CD4-positive, alpha-beta T cell treated with Interleukin-15 for 1 hour (primary cell): ENCODE data around the gene SVBP.

Experiments used
- DNase-seq: peaks from one replicate; pipeline ENCODE4 v3.0.0-alpha.2; 2020

SVBP gene

GRCh38 chr1:42797979-42798378, 19.2 kb downstream of the SVBP start:
- DNase-seq: no peak

DNA sequence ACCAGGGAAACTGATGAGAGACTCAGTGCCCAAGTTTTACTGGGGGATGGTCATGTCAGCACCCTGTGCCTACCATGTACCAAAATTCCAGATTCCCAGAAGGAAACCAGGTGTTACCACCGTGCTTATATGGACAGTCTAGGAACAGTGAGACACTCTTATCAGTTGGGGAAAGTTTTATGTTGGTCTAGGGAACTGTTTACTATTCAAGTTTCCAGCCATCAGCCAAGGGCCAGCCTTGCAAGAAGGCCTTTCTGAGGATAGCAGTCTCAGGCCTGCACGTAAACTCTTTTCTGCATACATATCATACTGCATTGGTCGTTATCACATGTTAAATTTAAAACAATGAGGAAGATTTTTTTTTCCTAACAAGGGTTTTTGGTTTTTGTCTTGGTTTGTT, 19.8 kb downstream of the SVBP start:
- no peak for DNase-seq

DNA sequence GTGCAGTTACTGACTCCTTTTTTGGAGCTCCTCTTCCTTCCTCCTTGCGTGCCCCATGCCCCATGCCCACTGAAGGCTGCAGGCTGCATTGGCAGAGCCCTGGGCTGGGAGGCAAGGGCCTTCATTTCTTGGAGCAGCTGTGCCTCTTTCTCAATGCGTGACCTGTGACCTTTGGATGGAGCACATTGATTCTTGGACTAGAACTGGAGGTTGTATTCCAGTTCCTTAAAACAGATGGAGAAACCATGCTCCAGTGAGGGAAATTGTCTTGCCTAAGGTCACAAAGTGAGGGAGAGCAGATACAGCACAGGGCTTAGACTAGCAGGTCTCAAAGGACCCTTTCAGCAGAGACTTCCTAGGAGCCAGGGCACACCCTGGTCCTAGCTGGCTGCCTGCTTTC, 23.4 kb downstream of the SVBP start:
- DNase-seq: no peak

GRCh38 chr1:42788021-42788420, 29.2 kb downstream of the SVBP start:
- no peak for DNase-seq

- DNase-seq: no peak
These were observed 31.1 kb downstream of the SVBP start for GRCh38 chr1:42786097-42786496.

GRCh38 chr1:42784946-42785693, 32.1 kb downstream of the SVBP start, which contains the start of gene TMEM269:
Gene TMEM269 (plus strand): TSS chr1:42784991. CDS start chr1:42789894, 4,903 bp downstream.
- DNase-seq: peak; percentile 20

GRCh38 chr1:42784547-42784945, 32.7 kb downstream of the SVBP start:
- DNase-seq: no peak

- no peak for DNase-seq
These were observed 34.1 kb downstream of the SVBP start for GRCh38 chr1:42783092-42783491.

DNA sequence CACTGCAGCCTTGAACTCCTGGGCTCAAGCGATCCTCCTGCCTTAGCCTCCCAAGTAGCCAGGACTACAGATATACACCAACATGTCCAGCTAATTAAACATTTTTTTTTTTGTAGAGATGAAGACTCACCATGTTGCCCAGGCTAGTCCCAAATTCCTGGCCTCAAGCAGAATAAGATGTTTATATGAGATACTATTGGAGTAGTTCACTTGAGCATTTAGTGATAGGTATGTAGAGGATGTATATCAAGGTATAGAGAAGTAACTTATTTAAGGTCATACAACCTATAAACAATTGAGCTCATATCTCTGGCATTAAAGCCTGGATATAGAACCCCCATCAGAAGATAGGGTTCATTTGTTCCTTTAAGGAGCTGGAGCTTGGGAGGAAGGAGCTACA, 37.0 kb downstream of the SVBP start:
- no peak for DNase-seq

DNA sequence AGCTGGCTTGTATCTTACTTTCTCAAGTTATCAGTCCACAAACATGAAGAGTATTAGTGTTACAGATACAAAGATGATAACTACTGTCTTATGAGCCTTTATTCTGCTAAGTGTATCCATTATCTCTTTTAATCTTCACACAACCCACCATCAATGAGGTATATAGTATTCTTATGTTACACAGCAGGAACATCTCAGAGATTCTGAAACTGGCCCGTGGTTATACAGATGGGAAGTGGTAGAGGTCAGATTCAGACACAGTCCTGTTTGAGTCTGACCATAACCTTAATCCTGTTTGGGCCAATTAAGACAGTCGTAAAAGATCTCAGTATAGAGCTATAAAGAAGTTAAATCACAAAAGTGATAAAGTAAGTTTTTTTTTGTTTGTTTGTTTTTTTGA, 37.5 kb downstream of the SVBP start:
- no peak for DNase-seq

DNA sequence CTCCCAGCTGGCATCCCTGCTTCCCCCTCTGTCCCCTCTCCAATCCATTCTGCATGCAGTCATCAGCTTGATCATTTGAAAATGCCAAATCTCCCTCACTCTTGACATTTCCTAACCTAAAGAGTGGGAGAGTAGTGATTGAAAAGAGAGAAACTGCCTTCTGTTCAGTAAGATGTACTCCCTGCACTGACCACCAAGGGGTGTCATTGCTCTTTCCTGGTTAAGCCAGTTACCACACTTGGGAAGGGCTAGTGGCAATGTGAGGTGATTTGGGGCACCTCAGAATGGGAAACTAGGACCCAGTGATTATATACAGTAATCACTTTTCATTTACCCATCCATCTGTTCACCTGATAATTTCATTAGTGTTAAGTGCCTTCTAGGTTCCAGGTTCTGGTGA, 39.3 kb downstream of the SVBP start:
- no peak for DNase-seq

GRCh38 chr1:42776502-42776901, 40.7 kb downstream of the SVBP start:
- no peak for DNase-seq

DNA sequence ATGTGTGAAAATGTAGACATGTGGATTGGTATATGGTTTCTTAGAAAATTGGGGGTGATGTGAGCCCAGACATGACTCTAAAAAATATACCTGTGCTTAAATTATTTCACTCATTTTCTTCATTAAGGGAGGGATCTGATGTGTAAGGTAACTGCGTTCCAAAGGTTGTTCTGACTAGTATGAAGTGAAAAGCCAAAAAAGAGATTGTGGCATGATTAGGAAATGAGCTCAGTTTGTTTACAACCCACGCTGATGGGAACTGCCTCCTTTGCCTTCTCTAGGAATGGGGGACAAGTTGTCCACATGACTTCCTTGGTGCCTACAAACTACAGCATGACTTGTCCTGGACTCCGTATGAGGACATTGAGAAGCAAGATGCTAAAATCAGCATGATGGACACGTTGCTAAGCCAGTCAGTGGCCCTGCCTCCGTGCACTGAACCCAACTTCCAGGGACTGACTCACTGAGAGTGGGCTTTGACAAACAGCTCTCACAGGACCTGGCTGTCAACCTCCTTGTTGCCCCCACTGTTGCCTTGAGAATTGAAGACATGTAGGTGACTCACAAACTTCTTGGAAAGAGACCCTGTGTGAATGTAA, 42.2 kb downstream of the SVBP start:
- DNase-seq: no peak

DNA sequence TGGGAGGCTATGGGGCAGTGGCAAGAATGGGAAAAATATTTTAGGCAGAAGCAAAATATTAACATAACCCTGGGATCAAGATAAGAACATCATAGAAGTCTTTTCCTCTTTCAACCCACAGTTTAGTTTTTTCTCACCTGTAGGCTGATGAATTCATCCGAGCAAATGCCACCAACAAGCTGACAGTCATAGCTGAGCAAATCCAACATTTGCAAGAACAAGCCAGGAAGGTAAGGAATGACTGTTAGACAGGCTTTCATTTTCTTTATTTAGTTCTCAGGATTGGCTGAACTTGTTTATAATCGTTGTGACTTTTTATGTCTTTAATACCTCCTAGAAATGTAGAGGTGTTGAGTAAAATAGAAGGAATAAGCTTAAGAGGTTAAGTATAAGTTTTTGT, 43.8 kb downstream of the SVBP start:
- no peak for DNase-seq

DNA sequence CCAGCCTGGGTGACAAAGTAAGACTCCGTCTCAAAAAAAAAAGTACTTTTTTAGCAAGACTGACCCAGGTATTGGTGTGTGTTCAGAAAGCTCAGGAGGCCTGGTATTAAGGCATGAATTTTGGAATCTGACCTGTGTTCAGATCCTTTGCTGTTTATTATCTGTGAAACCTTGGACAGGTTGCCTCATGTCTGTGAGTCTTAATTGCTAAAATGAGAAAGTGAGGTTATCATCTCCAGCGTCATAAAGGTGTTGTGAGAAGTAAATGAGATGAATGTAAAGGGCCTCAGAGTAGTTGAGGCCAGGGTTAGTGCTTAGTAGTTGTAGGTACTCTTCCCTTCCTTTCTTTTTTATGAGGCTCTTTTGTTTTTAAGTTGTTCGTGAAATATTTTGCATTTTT, 47.4 kb downstream of the SVBP start:
- no peak for DNase-seq

DNA sequence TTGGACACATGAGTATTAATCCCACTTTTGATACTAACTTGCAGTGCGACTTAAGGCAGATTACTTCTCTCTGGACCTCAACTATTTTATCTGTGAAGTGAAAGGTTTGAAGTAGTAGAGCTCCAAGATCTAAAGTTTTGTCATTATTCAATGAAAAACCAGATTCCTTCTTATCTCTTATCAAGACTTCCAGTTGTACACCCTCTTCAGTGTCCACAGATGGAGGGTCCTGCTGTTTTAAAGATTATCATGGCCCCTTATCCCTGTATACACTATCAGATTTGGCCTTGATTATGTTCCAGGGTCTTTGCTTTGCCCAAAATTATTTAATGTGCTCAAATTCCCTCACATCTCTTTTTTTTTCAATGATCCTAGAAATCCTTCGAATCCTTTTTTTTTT, 49.0 kb downstream of the SVBP start:
- DNase-seq: no peak

DNA sequence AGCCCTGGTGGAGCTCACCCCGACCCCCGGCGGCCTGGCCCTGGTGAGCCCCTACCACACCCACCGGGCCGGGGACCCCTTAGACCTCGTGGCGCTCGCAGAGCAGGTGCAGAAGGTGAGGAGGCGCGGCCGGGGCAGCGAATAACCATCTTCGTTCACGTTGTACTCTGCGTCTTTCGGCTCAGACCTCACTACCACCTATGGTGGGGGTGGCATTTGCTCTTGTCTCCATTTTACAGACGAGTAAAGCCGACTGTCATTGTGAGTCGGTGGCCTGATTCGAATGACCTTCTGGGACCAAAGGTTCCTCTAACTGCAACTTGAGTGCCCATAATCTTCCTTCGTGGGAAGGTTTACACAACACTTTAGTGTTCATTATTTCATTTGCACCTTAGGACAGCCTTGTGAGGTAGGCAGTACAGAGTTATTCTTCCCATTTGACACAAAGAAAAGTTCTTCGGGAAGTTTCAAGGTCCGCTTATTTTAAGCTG, 49.6 kb downstream of the SVBP start:
- no peak for DNase-seq

DNA sequence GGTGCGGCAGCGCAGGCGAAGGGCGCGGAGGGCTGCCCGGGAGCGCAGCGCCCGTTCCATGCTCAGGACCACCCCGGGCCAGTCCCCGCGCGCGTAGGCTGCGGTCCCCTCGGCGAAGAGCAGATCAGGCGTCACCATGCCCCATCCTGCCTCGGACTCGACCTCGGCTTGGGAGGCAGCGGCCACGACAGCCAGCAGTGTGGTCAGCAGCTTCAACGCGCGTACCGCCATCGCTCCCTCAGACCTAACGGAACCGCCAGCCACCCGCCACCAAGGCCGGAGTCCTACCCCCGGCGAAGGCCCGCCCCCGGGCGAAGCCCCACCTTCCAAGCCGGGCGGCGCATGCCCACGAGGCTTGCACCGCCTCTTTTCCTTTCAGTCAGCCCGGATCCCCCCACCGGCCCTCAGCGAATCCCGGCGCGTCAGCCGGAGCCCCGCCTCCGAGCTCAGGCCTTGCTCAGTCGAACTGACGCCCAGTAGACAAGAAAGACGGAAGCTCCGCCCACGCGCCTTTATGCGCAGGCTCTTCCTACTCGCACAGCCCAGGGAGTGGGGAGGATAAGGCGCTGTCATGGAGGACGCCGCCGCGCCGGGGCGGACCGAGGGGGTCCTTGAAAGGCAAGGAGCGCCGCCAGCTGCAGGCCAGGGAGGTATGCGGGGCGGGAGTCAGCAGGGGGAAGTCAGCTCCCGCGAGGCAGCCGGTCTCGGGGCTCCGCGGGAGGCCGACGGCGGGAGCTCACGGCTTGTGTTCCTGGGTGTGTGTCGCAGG, 50.3 kb downstream of the SVBP start, which contains the start of the genes C1orf50 and P3H1:
TSS of gene C1orf50 (plus strand) at position 509 of the 769 bp plus-strand sequence. CDS start at position 572, 63 bp downstream.
TSS of gene P3H1 (minus strand) at position 288 of the 769 bp plus-strand sequence. CDS start at position 231, 57 bp downstream.
- peak; percentile 100 for DNase-seq

DNA sequence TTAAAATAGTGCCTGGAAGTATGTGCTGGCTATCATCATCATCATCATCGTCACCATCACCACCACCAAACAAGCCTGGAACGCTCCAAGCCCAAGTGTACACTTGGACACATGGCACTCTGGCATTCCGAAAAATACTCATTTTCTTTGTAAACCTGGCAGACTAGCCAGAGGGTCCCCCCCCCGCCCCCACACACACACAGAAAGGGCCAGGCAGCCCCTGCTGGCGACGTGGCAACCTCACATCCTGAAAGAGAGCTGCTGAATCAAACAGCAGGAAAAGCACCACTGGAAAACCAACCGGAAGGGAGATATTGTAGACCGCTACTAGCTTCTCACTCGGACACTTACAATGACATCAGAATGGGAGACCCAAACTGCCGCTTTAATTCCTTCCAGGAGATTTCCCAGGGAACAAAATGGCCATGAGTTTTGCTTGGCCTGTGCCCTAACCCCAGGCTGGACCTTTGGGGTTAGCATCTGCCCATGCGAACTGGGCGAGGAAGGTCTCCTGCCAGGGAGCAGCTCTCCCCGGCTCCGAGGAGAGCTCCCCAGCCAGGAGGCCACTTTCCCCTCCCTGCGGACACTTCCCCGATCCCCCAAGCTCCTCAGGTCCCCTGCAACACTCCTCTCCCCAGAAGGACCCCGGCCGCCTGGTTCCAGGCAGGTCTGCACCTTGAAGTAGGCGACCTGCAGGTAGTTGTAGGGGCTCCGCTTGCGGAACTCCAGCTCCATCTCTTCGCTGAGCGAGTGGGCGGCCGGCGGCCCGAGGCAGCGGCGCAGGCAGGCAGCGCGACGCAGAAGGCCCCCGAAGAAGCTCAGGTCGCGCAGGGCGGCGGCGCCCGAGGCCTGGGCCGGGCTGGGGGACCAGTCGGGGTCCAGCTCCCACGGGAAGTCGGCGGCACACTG, 51.1 kb downstream of the SVBP start:
- DNase-seq: no peak

- DNase-seq: no peak
These were observed 51.9 kb downstream of the SVBP start for GRCh38 chr1:42765269-42765668.

- DNase-seq: no peak
These were observed 54.9 kb downstream of the SVBP start for GRCh38 chr1:42762269-42762668.

- no peak for DNase-seq
These were observed 55.6 kb downstream of the SVBP start for GRCh38 chr1:42761567-42761966.
